Gastroesophageal sphincter (tissue), 3 donors: ENCODE measurements around the gene LIF.

Experiments used
- CTCF ChIP-seq, 4 experiments: fragments of 200-600 bp in 2 of 4; fragments of 450-650 bp in 2 of 4; sonication (generic) in 1 of 4; IDR thresholded peaks; one replicate each; pipeline ENCODE4 v1.5.1; 2017 to 2019; ENCODE audit warnings: antibody characterized with exemption in 4 of 4, mild to moderate bottlenecking in 2 of 4, moderate library complexity in 2 of 4
- POLR2AphosphoS5 ChIP-seq: sonication (generic); formaldehyde crosslinking; IDR thresholded peaks from one replicate; pipeline ENCODE4 v1.6.1; 2017; ENCODE audit warnings: antibody characterized with exemption

- TF ChIP-seq CTCF (IDR thresholded peaks at IDR 0.05) (no peak), POLR2AphosphoS5 (no peak)
Observed at GRCh38 chr22:30260682-30261081, 14.1 kb upstream of the LIF start.
